Activated T-helper 2 cell treated with anti-CD3 and anti-CD28 coated beads, Interferon-gamma antibody, Interleukin-2, Interleukin-4, amounts not matched to agents 10 μg/mL and 5 μg/mL and 100 μg/mL, durations not matched to agents 14 hours and 24 hours and 36 hours (primary cell): ENCODE data around the gene GLB1L3. TPM values are rescaled to one million over a fixed set of nuclear protein-coding genes. Genes with fewer than 3 reads are reported as not detected.
"Not testable (repeated sequence)": the region's sequence is repeated elsewhere in the genome, so short reads cannot be mapped to it uniquely, and the experiment has no call there.

Source experiments
- DNase-seq: peaks from one replicate; pipeline ENCODE4 v3.0.0; 2021; ENCODE audit warnings: low spot score
- H3K27ac Mint-ChIP-seq: one replicate; pipeline ENCODE4 v1.8.0; 2021; ENCODE audit warnings: mixed read lengths
- H3K27me3 Mint-ChIP-seq: one replicate; pipeline ENCODE4 v1.8.0; 2021; ENCODE audit warnings: low read depth, mixed read lengths
- H3K36me3 Mint-ChIP-seq: one replicate; pipeline ENCODE4 v1.8.0; 2021; ENCODE audit warnings: low read depth, mixed read lengths
- H3K4me1 Mint-ChIP-seq: one replicate; pipeline ENCODE4 v1.8.0; 2021; ENCODE audit warnings: low read depth, mixed read lengths
- H3K4me3 Mint-ChIP-seq: one replicate; pipeline ENCODE4 v1.8.0; 2021; ENCODE audit warnings: low read depth, mild to moderate bottlenecking, moderate library complexity, mixed read lengths
- H3K9me3 Mint-ChIP-seq: one replicate; pipeline ENCODE4 v1.8.0; 2021; ENCODE audit warnings: mixed read lengths
- intact Hi-C: fragments of 100-400 bp; cut with micrococcal nuclease; formaldehyde crosslinking; loops from one replicate; pipeline ENCODE4 v1.15.1; 2023
- total RNA-seq: library from RNA; stranded (reverse); gene quantifications from 2 replicates; pipeline ENCODE4 v1.2.3, GENCODE V29; 2022

Gene GLB1L3
- total RNA-seq, 1 donor from 2014 or later = 15.4 TPM

GRCh38 chr11:134313821-134314607, 37.8 kb downstream of the GLB1L3 start:
- H3K9me3 Mint-ChIP-seq = peaks cover 15% of the 10 kb centered on the region
- no peaks in the 10 kb centered on the region for H3K27me3 Mint-ChIP-seq
- no peak for DNase-seq
- H3K4me1 Mint-ChIP-seq = no peaks in the 10 kb centered on the region
- H3K4me3 Mint-ChIP-seq = no peak overlapping the region
- peaks cover 30% of the 10 kb centered on the region for H3K36me3 Mint-ChIP-seq
- intact Hi-C loops = no loop called here
- H3K27ac Mint-ChIP-seq = no peak overlapping the region

- intact Hi-C loops = no loop called here
- H3K27me3 Mint-ChIP-seq = no peaks in the 10 kb centered on the region
- no peaks in the 10 kb centered on the region for H3K4me1 Mint-ChIP-seq
- H3K36me3 Mint-ChIP-seq = peaks cover 44% of the 10 kb centered on the region
- H3K27ac Mint-ChIP-seq = no peak overlapping the region
- no peak for DNase-seq
- peaks cover 36% of the 10 kb centered on the region for H3K9me3 Mint-ChIP-seq
- no peak overlapping the region for H3K4me3 Mint-ChIP-seq
Measured at GRCh38 chr11:134317103-134317502, 40.9 kb downstream of the GLB1L3 start.

- H3K27me3 Mint-ChIP-seq, intact Hi-C loops, H3K27ac Mint-ChIP-seq, DNase-seq, H3K4me3 Mint-ChIP-seq, H3K4me1 Mint-ChIP-seq: not testable (repeated sequence)
- peaks cover 44% of the 10 kb centered on the region for H3K36me3 Mint-ChIP-seq
- peaks cover 36% of the 10 kb centered on the region for H3K9me3 Mint-ChIP-seq
Measured at GRCh38 chr11:134321373-134321772, 45.2 kb downstream of the GLB1L3 start.

- Mint-ChIP-seq H3K9me3 (peaks cover 27% of the 10 kb centered on the region), H3K4me1 (no peaks in the 10 kb centered on the region), H3K27me3 (no peaks in the 10 kb centered on the region), H3K36me3 (peaks cover 34% of the 10 kb centered on the region), H3K27ac (no peak overlapping the region), H3K4me3 (no peak overlapping the region)
- intact Hi-C loops = no loop called here
- DNase-seq = no peak
Measured at GRCh38 chr11:134322553-134322952, 46.4 kb downstream of the GLB1L3 start.

GRCh38 chr11:134328433-134328832, 52.3 kb downstream of the GLB1L3 start:
- H3K36me3 Mint-ChIP-seq = no peaks in the 10 kb centered on the region
- intact Hi-C loops = no loop called here
- no peak for DNase-seq
- peaks cover 32% of the 10 kb centered on the region for H3K27me3 Mint-ChIP-seq
- no peak overlapping the region for H3K27ac Mint-ChIP-seq
- H3K4me3 Mint-ChIP-seq = no peak overlapping the region
- no peaks in the 10 kb centered on the region for H3K9me3 Mint-ChIP-seq
- H3K4me1 Mint-ChIP-seq = peaks cover 9% of the 10 kb centered on the region

GRCh38 chr11:134330611-134331353, 54.6 kb downstream of the GLB1L3 start:
- intact Hi-C loops = loop anchor here (1.0 to 5.0 kb wide), 3 partner anchors 55 to 403 kb away; partner anchors contain the start of genes ACAD8 and THYN1
- no peaks in the 10 kb centered on the region for H3K36me3 Mint-ChIP-seq
- no peak for DNase-seq
- peak overlapping the region; percentile 77 for H3K4me3 Mint-ChIP-seq
- no peaks in the 10 kb centered on the region for H3K9me3 Mint-ChIP-seq
- peaks cover 9% of the 10 kb centered on the region for H3K4me1 Mint-ChIP-seq
- peaks cover 50% of the 10 kb centered on the region for H3K27me3 Mint-ChIP-seq
- H3K27ac Mint-ChIP-seq = no peak overlapping the region

GRCh38 chr11:134331354-134332188, 55.4 kb downstream of the GLB1L3 start, which contains the start of gene GLB1L2:
GLB1L2 (plus strand) TSS chr11:134331988; CDS start chr11:134332062, 74 bp downstream.
- intact Hi-C loops = loop anchor here (1.0 to 5.0 kb wide), 3 partner anchors 56 to 404 kb away; partner anchors contain the start of genes ACAD8 and THYN1
- Mint-ChIP-seq H3K27me3 (peaks cover 50% of the 10 kb centered on the region), H3K4me1 (peaks cover 9% of the 10 kb centered on the region), H3K36me3 (no peaks in the 10 kb centered on the region), H3K4me3 (peak within 1 kb of the TSS; percentile 77), H3K9me3 (no peaks in the 10 kb centered on the region), H3K27ac (no peak within 1 kb of the TSS)
- peak; percentile 78 for DNase-seq

- Mint-ChIP-seq H3K27ac (no peak overlapping the region), H3K4me3 (peak overlapping the region; percentile 71), H3K4me1 (peaks cover 9% of the 10 kb centered on the region), H3K36me3 (no peaks in the 10 kb centered on the region), H3K27me3 (peaks cover 50% of the 10 kb centered on the region), H3K9me3 (no peaks in the 10 kb centered on the region)
- no peak for DNase-seq
- intact Hi-C loops = loop anchor here (5.0 kb wide), 1 partner anchor 405 kb away; no protein-coding TSS in a partner anchor
Measured at GRCh38 chr11:134332189-134332631, 56.0 kb downstream of the GLB1L3 start.

- peak overlapping the region; percentile 71 for H3K4me3 Mint-ChIP-seq
- intact Hi-C loops = loop anchor here (5.0 kb wide), 1 partner anchor 405 kb away; no protein-coding TSS in a partner anchor
- no peak for DNase-seq
- peaks cover 9% of the 10 kb centered on the region for H3K4me1 Mint-ChIP-seq
- H3K36me3 Mint-ChIP-seq = no peaks in the 10 kb centered on the region
- no peak overlapping the region for H3K27ac Mint-ChIP-seq
- no peaks in the 10 kb centered on the region for H3K9me3 Mint-ChIP-seq
- H3K27me3 Mint-ChIP-seq = peaks cover 48% of the 10 kb centered on the region
Measured at GRCh38 chr11:134332782-134333181, 56.6 kb downstream of the GLB1L3 start.

GRCh38 chr11:134333312-134333711, 57.1 kb downstream of the GLB1L3 start:
- Mint-ChIP-seq H3K27ac (no peak overlapping the region), H3K9me3 (no peaks in the 10 kb centered on the region), H3K4me3 (peak overlapping the region; percentile 71), H3K4me1 (peaks cover 9% of the 10 kb centered on the region), H3K36me3 (no peaks in the 10 kb centered on the region), H3K27me3 (peaks cover 48% of the 10 kb centered on the region)
- intact Hi-C loops = loop anchor here (5.0 kb wide), 1 partner anchor 406 kb away; no protein-coding TSS in a partner anchor
- no peak for DNase-seq

GRCh38 chr11:134333946-134334345, 57.8 kb downstream of the GLB1L3 start:
- intact Hi-C loops = loop anchor here (5.0 kb wide), 1 partner anchor 407 kb away; no protein-coding TSS in a partner anchor
- DNase-seq = no peak
- Mint-ChIP-seq H3K4me3 (no peak overlapping the region), H3K27me3 (peaks cover 48% of the 10 kb centered on the region), H3K4me1 (peaks cover 9% of the 10 kb centered on the region), H3K9me3 (no peaks in the 10 kb centered on the region), H3K27ac (no peak overlapping the region), H3K36me3 (no peaks in the 10 kb centered on the region)
